Thymus (tissue), 11 donors: ENCODE measurements around the gene FOXK1. TPM values are rescaled to one million over a fixed set of nuclear protein-coding genes. Genes with fewer than 3 reads are reported as not detected.
A peak's percentile ranks its signal among the peaks of the same experiment; 100 is the strongest.

Experiments used
- DNase-seq, 9 donors: peaks; one replicate each; pipeline ENCODE4 v3.0.0-alpha.2; 2013; ENCODE audit warnings: low spot score in 9 of 9, low read depth in 6 of 9, missing footprints in 1 of 9
- H3K27ac ChIP-seq, 2 donors: one replicate each; pipeline ENCODE4 v1.5.1; 2013; ENCODE audit warnings: control low read depth in 1 of 2, low read depth in 1 of 2, low read length in 1 of 2, mild to moderate bottlenecking in 1 of 2, moderate library complexity in 1 of 2
- H3K27me3 ChIP-seq, 2 donors: one replicate each; pipeline ENCODE4 v1.5.1; 2013; ENCODE audit warnings: low read length in 1 of 2; ENCODE audit not compliant: control insufficient read depth in 2 of 2, insufficient read depth in 1 of 2
- H3K36me3 ChIP-seq, 2 donors: one replicate each; pipeline ENCODE4 v1.5.1; 2013; ENCODE audit warnings: low read length in 1 of 2, mild to moderate bottlenecking in 1 of 2, moderate library complexity in 1 of 2; ENCODE audit not compliant: control insufficient read depth in 2 of 2, insufficient read depth in 2 of 2
- H3K4me1 ChIP-seq, 2 donors: one replicate each; pipeline ENCODE4 v1.5.1; 2013; ENCODE audit warnings: low read length in 2 of 2; ENCODE audit not compliant: control insufficient read depth in 2 of 2, insufficient read depth in 2 of 2
- H3K4me3 ChIP-seq, 2 donors: one replicate each; pipeline ENCODE4 v1.5.1; 2013; ENCODE audit warnings: low read length in 2 of 2, control low read depth in 1 of 2, mild to moderate bottlenecking in 1 of 2
- H3K9me3 ChIP-seq, 2 donors: one replicate each; pipeline ENCODE4 v1.5.1; 2013; ENCODE audit warnings: low read length in 1 of 2, mild to moderate bottlenecking in 1 of 2; ENCODE audit not compliant: control insufficient read depth in 2 of 2, insufficient read depth in 1 of 2
- WGBS: extraction: QIAGEN DNeasy Blood & Tissue Kit; methylation state at CpG from one replicate; pipeline ENCODE4 v1.1.7; 2013; 5-methylcytosine and 5-hydroxymethylcytosine counted together
- polyA plus RNA-seq: library from polyadenylated mRNA; stranded (reverse); fragments of 200-250 nt; gene quantifications from one replicate; pipeline ENCODE4 v1.2.3, GENCODE V29; 2013
- total RNA-seq: library from RNA; stranded (reverse); fragments of 120-200 nt; gene quantifications from one replicate; pipeline ENCODE4 v1.2.4, GENCODE V29; 2013
- donor health status: healthy.

Gene FOXK1
- total and polyA plus RNA-seq, 2 donors, result 6.4 to 7.6 TPM

GRCh38 chr7:4759211-4759610 lies 77.1 kb downstream of the FOXK1 start:
- no peaks in the 10 kb centered on the region for H3K27me3 ChIP-seq
- no peak overlapping the region for H3K4me3 ChIP-seq
- H3K36me3 ChIP-seq, result peaks cover 82 to 86% of the 10 kb centered on the region in 2 donors
- DNase-seq, result no peak
- H3K4me1 ChIP-seq, result no peaks in the 10 kb centered on the region
- H3K27ac ChIP-seq, result no peak overlapping the region
- WGBS, result 99% methylated on average over 40 of the region's 40 CpGs
- H3K9me3 ChIP-seq, result no peaks in the 10 kb centered on the region

- no peaks in the 10 kb centered on the region for H3K27me3 ChIP-seq
- H3K9me3 ChIP-seq, result no peaks in the 10 kb centered on the region
- peaks cover 80 to 82% of the 10 kb centered on the region in 2 donors for H3K36me3 ChIP-seq
- no peak for DNase-seq
- no peaks in the 10 kb centered on the region for H3K4me1 ChIP-seq
- 98% methylated on average over 26 of the region's 26 CpGs for WGBS
- no peak overlapping the region for H3K27ac ChIP-seq
- no peak overlapping the region for H3K4me3 ChIP-seq
Measured at GRCh38 chr7:4760952-4761351, 78.9 kb downstream of the FOXK1 start.

- no peak overlapping the region for H3K4me3 ChIP-seq
- no peak overlapping the region for H3K27ac ChIP-seq
- no peaks in the 10 kb centered on the region for H3K4me1 ChIP-seq
- no peaks in the 10 kb centered on the region for H3K9me3 ChIP-seq
- no peaks in the 10 kb centered on the region for H3K27me3 ChIP-seq
- H3K36me3 ChIP-seq, result peaks cover 73 to 76% of the 10 kb centered on the region in 2 donors
- no peak for DNase-seq
- 96% methylated on average over 54 of the region's 54 CpGs for WGBS
Measured at GRCh38 chr7:4762121-4763055, 80.3 kb downstream of the FOXK1 start.

GRCh38 chr7:4763091-4763793 lies 81.1 kb downstream of the FOXK1 start:
- Histone ChIP-seq H3K4me1 (no peaks in the 10 kb centered on the region), H3K9me3 (no peaks in the 10 kb centered on the region), H3K27ac (no peak overlapping the region), H3K4me3 (no peak overlapping the region), H3K27me3 (no peaks in the 10 kb centered on the region), H3K36me3 (peaks cover 69 to 70% of the 10 kb centered on the region in 2 donors)
- WGBS, result 99% methylated on average over 32 of the region's 32 CpGs
- DNase-seq, result no peak

- WGBS, result 98% methylated on average over 21 of the region's 21 CpGs
- no peaks in the 10 kb centered on the region for H3K4me1 ChIP-seq
- H3K4me3 ChIP-seq, result no peak overlapping the region
- no peak overlapping the region for H3K27ac ChIP-seq
- H3K36me3 ChIP-seq, result peaks cover 65 to 68% of the 10 kb centered on the region in 2 donors
- no peaks in the 10 kb centered on the region for H3K27me3 ChIP-seq
- DNase-seq, result no peak
- H3K9me3 ChIP-seq, result no peaks in the 10 kb centered on the region
Measured at GRCh38 chr7:4763794-4764185, 81.7 kb downstream of the FOXK1 start.

- 98% methylated on average over 35 of the region's 35 CpGs for WGBS
- Histone ChIP-seq H3K4me3 (no peak overlapping the region), H3K9me3 (no peaks in the 10 kb centered on the region), H3K4me1 (no peaks in the 10 kb centered on the region), H3K36me3 (peaks cover 57 to 63% of the 10 kb centered on the region in 2 donors), H3K27me3 (no peaks in the 10 kb centered on the region), H3K27ac (peak overlapping the region in 1 of 2 donors; percentile 46)
- no peak for DNase-seq
Measured at GRCh38 chr7:4764402-4765007, 82.4 kb downstream of the FOXK1 start.

GRCh38 chr7:4765776-4766490 lies 83.8 kb downstream of the FOXK1 start:
- no peak overlapping the region for H3K27ac ChIP-seq
- peaks cover 48 to 55% of the 10 kb centered on the region in 2 donors for H3K36me3 ChIP-seq
- no peaks in the 10 kb centered on the region for H3K27me3 ChIP-seq
- WGBS, result 97% methylated on average over 23 of the region's 23 CpGs
- H3K4me3 ChIP-seq, result no peak overlapping the region
- no peaks in the 10 kb centered on the region for H3K4me1 ChIP-seq
- no peak for DNase-seq
- no peaks in the 10 kb centered on the region for H3K9me3 ChIP-seq

- no peaks in the 10 kb centered on the region for H3K9me3 ChIP-seq
- H3K4me3 ChIP-seq, result no peak overlapping the region
- WGBS, result 96% methylated on average over 37 of the region's 37 CpGs
- no peak for DNase-seq
- peak overlapping the region in 1 of 2 donors; percentile 30 for H3K27ac ChIP-seq
- H3K4me1 ChIP-seq, result no peaks in the 10 kb centered on the region
- peaks cover 39 to 47% of the 10 kb centered on the region in 2 donors for H3K36me3 ChIP-seq
- H3K27me3 ChIP-seq, result no peaks in the 10 kb centered on the region
Measured at GRCh38 chr7:4766666-4767519, 84.8 kb downstream of the FOXK1 start.
